Islet precursor cell (in vitro differentiated cells): ENCODE data around the gene PCDH15.
"Not testable (repeated sequence)": the region's sequence is repeated elsewhere in the genome, so short reads cannot be mapped to it uniquely, and the experiment has no call there.

Source experiments
- DNase-seq: peaks from one replicate; pipeline ENCODE4 v3.0.0-alpha.2; 2018

Gene PCDH15

GRCh38 chr10:53952698-53953630, 848.1 kb downstream of the PCDH15 start:
- DNase-seq = no peak

- no peak for DNase-seq
These were observed 861.4 kb downstream of the PCDH15 start for GRCh38 chr10:53939654-53940053.

- no peak for DNase-seq
These were observed 870.4 kb downstream of the PCDH15 start for GRCh38 chr10:53930648-53931047.

GRCh38 chr10:53924051-53924700, 876.9 kb downstream of the PCDH15 start:
- DNase-seq = not testable (repeated sequence)

DNA sequence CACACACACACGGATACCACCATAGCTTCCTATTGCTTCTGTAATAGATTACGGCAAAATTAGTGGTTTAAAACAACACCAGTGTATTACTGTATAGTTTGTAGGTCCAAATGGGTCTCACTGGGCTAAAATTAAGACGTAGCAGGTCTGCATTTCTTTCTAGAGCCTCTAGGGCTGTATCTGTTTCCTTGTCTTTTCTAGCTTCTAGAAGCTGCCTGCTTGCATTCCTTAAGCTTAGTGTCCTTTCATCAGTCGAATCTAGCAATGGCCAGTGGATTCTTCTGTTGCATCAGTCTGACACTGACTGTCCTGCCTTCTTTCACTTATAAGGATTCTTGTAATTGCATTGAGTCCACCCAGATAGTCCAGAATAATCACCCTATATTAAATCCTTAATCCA, 882.3 kb downstream of the PCDH15 start:
- DNase-seq = peak; percentile 58

GRCh38 chr10:53909791-53910190, 891.2 kb downstream of the PCDH15 start:
- DNase-seq = no peak

DNA sequence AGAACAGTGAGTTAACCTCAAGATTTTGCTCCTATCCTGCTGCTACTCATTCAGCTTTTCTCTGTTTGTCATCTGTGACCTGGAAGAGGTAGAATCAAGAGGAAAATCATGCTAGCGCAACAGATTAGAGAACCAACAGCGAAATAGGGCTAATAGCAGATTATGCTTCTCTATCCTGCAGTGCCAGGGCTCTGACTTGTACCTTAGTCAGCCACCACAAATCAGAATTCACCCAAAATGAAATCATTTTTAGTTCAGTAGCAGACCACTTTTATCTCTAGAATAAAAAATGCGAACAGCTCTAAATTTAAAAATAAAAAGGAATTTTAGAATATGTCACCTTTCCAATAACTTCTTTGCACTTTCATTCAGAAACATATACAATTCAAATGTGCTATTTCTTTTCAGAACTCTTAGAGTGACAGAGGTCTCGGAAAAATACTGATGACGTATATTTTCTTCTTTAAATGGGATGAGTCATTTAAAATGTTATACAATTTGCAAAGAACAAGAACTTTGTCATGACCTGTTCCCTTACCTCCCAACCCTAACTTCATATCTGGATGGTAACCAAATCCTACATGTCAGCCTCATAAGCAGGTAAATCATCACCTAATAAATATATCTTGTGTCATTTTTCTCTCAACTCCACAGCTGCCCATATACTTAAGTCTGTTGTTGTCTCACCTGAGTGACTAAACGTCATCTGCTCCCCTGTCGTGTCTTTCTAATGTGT, 896.4 kb downstream of the PCDH15 start:
- no peak for DNase-seq

- no peak for DNase-seq
These were observed 897.3 kb downstream of the PCDH15 start for GRCh38 chr10:53903756-53904155.

- no peak for DNase-seq
These were observed 901.4 kb downstream of the PCDH15 start for GRCh38 chr10:53899463-53900160.

DNA sequence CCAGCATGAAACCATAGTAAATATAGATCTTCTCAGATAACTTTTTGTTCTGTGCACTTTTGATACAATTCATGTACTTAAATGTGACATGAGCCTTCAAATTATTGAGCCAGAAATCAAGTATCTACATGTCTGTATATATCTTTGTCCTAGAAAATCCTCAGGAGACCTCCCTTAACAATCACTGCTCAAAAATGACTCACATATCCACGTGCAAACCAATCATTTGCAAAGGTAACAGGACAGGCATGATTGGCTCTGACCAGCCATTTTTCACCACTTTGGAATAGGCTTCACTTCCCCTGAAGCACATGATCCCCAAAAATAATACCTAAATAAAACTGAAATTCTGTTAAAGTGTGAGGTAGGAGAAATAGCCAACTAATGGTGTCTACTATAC, 902.5 kb downstream of the PCDH15 start:
- no peak for DNase-seq

- DNase-seq = no peak
These were observed 906.9 kb downstream of the PCDH15 start for GRCh38 chr10:53894145-53894544.

GRCh38 chr10:53893061-53893460, 908.0 kb downstream of the PCDH15 start:
- DNase-seq = no peak

- no peak for DNase-seq
These were observed 914.4 kb downstream of the PCDH15 start for GRCh38 chr10:53886325-53887300.

- DNase-seq = no peak
These were observed 936.2 kb downstream of the PCDH15 start for GRCh38 chr10:53864846-53865245.

- DNase-seq = no peak
These were observed 948.4 kb downstream of the PCDH15 start for GRCh38 chr10:53852450-53853175.

DNA sequence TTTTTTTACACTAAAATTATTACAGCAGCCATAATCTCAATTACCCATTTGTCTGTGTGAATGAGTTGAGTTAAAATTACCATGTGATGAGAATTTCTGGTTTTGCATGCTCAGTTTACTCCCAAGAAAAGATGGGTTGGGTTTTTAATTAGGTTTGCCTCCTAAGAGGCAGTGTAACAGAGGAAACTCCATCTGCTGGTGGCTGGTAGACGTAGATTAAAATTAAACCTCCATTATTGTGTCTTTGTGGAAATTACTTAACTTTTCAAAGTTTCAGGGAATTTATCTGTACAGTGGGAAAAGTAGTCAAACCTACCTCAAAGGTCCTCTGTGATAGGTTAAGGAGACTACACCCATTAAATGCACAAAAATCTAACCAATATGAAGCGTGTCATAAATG, 954.2 kb downstream of the PCDH15 start:
- DNase-seq = no peak

- DNase-seq = peak; percentile 72
These were observed 957.2 kb downstream of the PCDH15 start for GRCh38 chr10:53843736-53844362.

- DNase-seq = peak; percentile 73
These were observed 959.4 kb downstream of the PCDH15 start for GRCh38 chr10:53841483-53842145.

GRCh38 chr10:53840653-53841052, 960.4 kb downstream of the PCDH15 start:
- DNase-seq = no peak
